ENCODE results near the gene GSTO1. TPM values are rescaled to one million over a fixed set of nuclear protein-coding genes. Genes with fewer than 3 reads are reported as not detected.
A peak's percentile ranks its signal among the peaks of the same experiment; 100 is the strongest.

Gene GSTO1
- total and polyA plus RNA-seq, 2 of the 13 experiments (the other 11 are each of a cell fraction or from before 2014, with no cell fraction given): 228 to 300 TPM

- TF ChIP-seq RERE (CRISPR knock-in tag; IDR thresholded peaks at IDR 0.05; ENCODE audit: low read depth): no peak
- no peak for TF ChIP-seq SIX1 (CRISPR knock-in tag; IDR thresholded peaks at IDR 0.05; ENCODE audit: borderline replicate concordance)
- peak; percentile 91 for TF ChIP-seq KDM2A (CRISPR knock-in tag; IDR thresholded peaks at IDR 0.05; ENCODE audit: borderline replicate concordance, low read depth)
- TF ChIP-seq CBFB (CRISPR knock-in tag; IDR thresholded peaks at IDR 0.05): peak; percentile 60; the same call in 1 of the 2 replicates
- no peak for TF ChIP-seq GRHL1 (CRISPR knock-in tag; conservative IDR thresholded peaks at IDR 0.05)
- no peak for TF ChIP-seq USF2 (IDR thresholded peaks at IDR 0.05; ENCODE audit: low read depth, low read length)
- TF ChIP-seq USF2 (CRISPR knock-in tag; IDR thresholded peaks at IDR 0.05; ENCODE audit: borderline replicate concordance): no peak; the same call in 1 of the 2 replicates
- peak; percentile 67; the same call in 1 of the 2 replicates for TF ChIP-seq ZNF580 (CRISPR knock-in tag; IDR thresholded peaks at IDR 0.05; ENCODE audit: borderline replicate concordance, low read depth)
- peak; percentile 34; the same call in 1 of the 2 replicates for TF ChIP-seq ZBTB43 (CRISPR knock-in tag; conservative IDR thresholded peaks at IDR 0.05)
- no peak for TF ChIP-seq ZNF597 (CRISPR knock-in tag; IDR thresholded peaks at IDR 0.05)
- TF ChIP-seq ZSCAN30 (CRISPR knock-in tag; IDR thresholded peaks at IDR 0.05): no peak
- peak; percentile 79 for TF ChIP-seq SPEN (CRISPR knock-in tag; IDR thresholded peaks at IDR 0.05; ENCODE audit: low read depth)
- TF ChIP-seq HNRNPLL (IDR thresholded peaks at IDR 0.05; ENCODE audit: low read depth, low read length, poor library complexity, severe bottlenecking): peak; percentile 73
- TF ChIP-seq STAG1 (CRISPR knock-in tag; IDR thresholded peaks at IDR 0.05): no peak
- TF ChIP-seq ZNF652 (CRISPR knock-in tag; IDR thresholded peaks at IDR 0.05; ENCODE audit: borderline replicate concordance, low read depth): no peak
- TF ChIP-seq MED8 (CRISPR knock-in tag; IDR thresholded peaks at IDR 0.05; ENCODE audit: insufficient replicate concordance): no peak
Observed at GRCh38 chr10:104231784-104232612, 22.7 kb upstream of the GSTO1 start, which contains the start of gene CFAP43 (continued).

Measured in HepG2 (cell line).